HL-60 (cell line): ENCODE data around the gene CARMIL1.

Experiments
- CTCF ChIP-seq: IDR thresholded peaks from one replicate; pipeline ENCODE4 v1.5.1; 2011; ENCODE audit warnings: low read length, control low read depth, inconsistent platforms; ENCODE audit not compliant: insufficient read depth
- GABPA ChIP-seq: IDR thresholded peaks from 2 replicates; pipeline ENCODE4 v1.6.1; 2012; ENCODE audit warnings: low read depth
- POLR2AphosphoS5 ChIP-seq: IDR thresholded peaks from 2 replicates; pipeline ENCODE4 v1.6.1; 2012; ENCODE audit warnings: low read depth
- SPI1 ChIP-seq: IDR thresholded peaks from 2 replicates; pipeline ENCODE4 v1.6.1; 2012; ENCODE audit warnings: low read depth, mild to moderate bottlenecking, borderline replicate concordance

GRCh38 chr6:25329161-25329817 lies 50.1 kb downstream of the CARMIL1 start:
- no peak for TF ChIP-seq POLR2AphosphoS5
- TF ChIP-seq CTCF: no peak
- TF ChIP-seq GABPA: no peak
- TF ChIP-seq SPI1: no peak
